Upper lobe of left lung (tissue), 6 donors: ENCODE measurements around the gene GSTA2. TPM values are rescaled to one million over a fixed set of nuclear protein-coding genes. Genes with fewer than 3 reads are reported as not detected.
"Not testable (repeated sequence)": the region's sequence is repeated elsewhere in the genome, so short reads cannot be mapped to it uniquely, and the experiment has no call there.

Source experiments
- ATAC-seq, 2 donors: fragments of 200-7000 bp; cut with Tn5 transposase; one replicate each; pipeline ENCODE4 v1.9.1; 2022; ENCODE audit warnings: mild to moderate bottlenecking in 2 of 2, moderate library complexity in 2 of 2; ENCODE audit not compliant: low FRiP score in 2 of 2
- DNase-seq, 2 donors: peaks; one replicate each; pipeline ENCODE4 v3.0.0-alpha.2; 2019 to 2020
- H3K27ac ChIP-seq, 4 donors: fragments of 200-600 bp; sonication (generic); one replicate each; pipeline ENCODE4 v1.5.1; 2016 to 2019
- H3K27me3 ChIP-seq, 4 donors: fragments of 200-600 bp; sonication (generic); one replicate each; pipeline ENCODE4 v1.5.1; 2017 to 2019
- H3K36me3 ChIP-seq, 4 donors: fragments of 200-600 bp; sonication (generic); one replicate each; pipeline ENCODE4 v1.5.1; 2016 to 2019
- H3K4me1 ChIP-seq, 4 donors: fragments of 200-600 bp; sonication (generic); one replicate each; pipeline ENCODE4 v1.5.1; 2018 to 2019
- H3K4me3 ChIP-seq, 4 donors: fragments of 200-600 bp; sonication (generic); one replicate each; pipeline ENCODE4 v1.5.1; 2017 to 2019; ENCODE audit warnings: mild to moderate bottlenecking in 2 of 4, moderate library complexity in 1 of 4
- H3K9me3 ChIP-seq, 4 donors: fragments of 200-600 bp; sonication (generic); one replicate each; pipeline ENCODE4 v1.5.1; 2018 to 2019
- CTCF ChIP-seq, 6 experiments: fragments of 450-650 bp in 4 of 6; fragments of 200-600 bp in 2 of 6; sonication (generic) in 2 of 6; IDR thresholded peaks; one replicate each; pipeline ENCODE4 v1.5.1; 2016 to 2019; ENCODE audit warnings: antibody characterized with exemption in 6 of 6
- EP300 ChIP-seq, 4 donors: sonication (generic); formaldehyde crosslinking; IDR thresholded peaks; one replicate each; pipeline ENCODE4 v1.5.1; 2017; ENCODE audit warnings: antibody characterized with exemption in 4 of 4, control low read depth in 2 of 4
- POLR2A ChIP-seq, 4 donors: fragments of 450-650 bp; IDR thresholded peaks; one replicate each; pipeline ENCODE4 v1.5.1; 2016 to 2017; ENCODE audit warnings: antibody characterized with exemption in 4 of 4, mild to moderate bottlenecking in 2 of 4
- POLR2AphosphoS5 ChIP-seq, 2 donors: sonication (generic); formaldehyde crosslinking; IDR thresholded peaks; one replicate each; pipeline ENCODE4 v1.5.1; 2017; ENCODE audit warnings: antibody characterized with exemption in 2 of 2
- WGBS, 2 donors: methylation state at CpG; one replicate each; pipeline ENCODE4 v1.1.5; 2017 to 2018; 5-methylcytosine and 5-hydroxymethylcytosine counted together
- total RNA-seq, 6 donors: library from RNA; depleted of rRNA in 4 of 6; stranded (reverse); fragments of >200 nt in 4 of 6; gene quantifications; one replicate each; pipeline versions ENCODE4 v1.1.0 to v1.2.1, GENCODE V29; 2016 to 2021
- donor health status: DM: no; HTN: no; CAD: no; lungs with moderate emphysema.
- donor health status: DM: no; HTN: yes; CAD: no; lungs with severe emphysema.

GSTA2 gene
- total RNA-seq, 6 donors from 2014 or later = 0.40 to 35.8 (median 1.6) TPM; not detected in 2

DNA sequence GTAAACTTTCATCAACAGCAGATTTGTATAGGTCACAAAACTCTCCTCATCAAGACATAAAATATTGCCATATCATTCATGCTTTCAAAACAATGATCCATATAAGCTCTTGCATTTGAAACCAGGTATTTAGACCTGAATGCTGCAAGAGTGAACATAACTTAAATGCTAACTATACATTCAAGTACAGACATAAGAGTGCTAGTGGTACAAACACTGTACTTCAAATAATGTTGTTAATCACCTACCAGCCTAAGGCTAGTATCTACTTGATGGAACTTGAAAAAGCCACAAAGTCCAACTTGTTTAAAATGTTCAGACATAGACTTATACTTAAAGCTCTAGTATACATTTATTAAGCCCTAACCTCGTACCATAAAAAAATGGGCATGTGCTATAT is 16.0 kb upstream of the GSTA2 start:
- no peaks in the 10 kb centered on the region for H3K4me1 ChIP-seq
- H3K4me3 ChIP-seq = no peak overlapping the region
- no peaks in the 10 kb centered on the region for H3K27me3 ChIP-seq
- WGBS, 2 donors = 38 to 59% methylated on average over 1 of the region's 1 CpG
- no peaks in the 10 kb centered on the region for H3K9me3 ChIP-seq
- no peak for DNase-seq
- ATAC-seq = no peak
- no peaks in the 10 kb centered on the region for H3K36me3 ChIP-seq
- no peak overlapping the region for H3K27ac ChIP-seq
- TF ChIP-seq POLR2A (IDR thresholded peaks at IDR 0.05) = no peak
- no peak for TF ChIP-seq CTCF (IDR thresholded peaks at IDR 0.05)
- no peak for TF ChIP-seq POLR2AphosphoS5 (IDR thresholded peaks at IDR 0.05)
- no peak for TF ChIP-seq EP300 (IDR thresholded peaks at IDR 0.05)

- 81 to 89% methylated on average over 7 to 9 of the region's 9 CpGs for WGBS, 2 donors
These were observed 13.6 kb upstream of the GSTA2 start for GRCh38 chr6:52776711-52777351.

DNA sequence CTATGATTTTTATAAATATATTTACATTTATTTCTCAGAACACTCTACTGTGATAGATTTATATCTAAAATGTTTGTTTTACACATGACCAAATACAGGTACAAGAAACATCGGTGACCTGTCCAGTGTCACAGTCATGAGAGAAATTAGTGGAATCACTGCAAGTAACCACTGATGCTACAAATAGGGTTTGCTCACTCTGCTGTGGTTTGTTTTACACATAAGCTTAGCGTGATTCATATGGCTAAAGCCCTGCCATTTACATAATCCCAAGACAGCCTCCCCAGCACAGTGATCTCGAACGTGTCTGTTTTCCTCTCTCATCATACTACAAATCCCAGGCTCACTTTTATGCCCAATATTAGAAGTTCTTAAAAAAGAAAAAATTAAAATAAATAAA is 6.1 kb upstream of the GSTA2 start:
- H3K27me3 ChIP-seq, H3K36me3 ChIP-seq, H3K4me1 ChIP-seq, ATAC-seq, H3K27ac ChIP-seq, DNase-seq, H3K4me3 ChIP-seq, H3K9me3 ChIP-seq: not testable (repeated sequence)
- 77 to 83% methylated on average over 4 of the region's 4 CpGs for WGBS, 2 donors

More at GRCh38 chr6:52776711-52777351, 13.6 kb upstream of the GSTA2 start:
- H3K4me3 ChIP-seq, ATAC-seq, H3K27me3 ChIP-seq, H3K4me1 ChIP-seq, H3K9me3 ChIP-seq, H3K27ac ChIP-seq, H3K36me3 ChIP-seq: not testable (repeated sequence)
- DNase-seq = peak in 1 of 2 donors; percentile 47

DNA sequence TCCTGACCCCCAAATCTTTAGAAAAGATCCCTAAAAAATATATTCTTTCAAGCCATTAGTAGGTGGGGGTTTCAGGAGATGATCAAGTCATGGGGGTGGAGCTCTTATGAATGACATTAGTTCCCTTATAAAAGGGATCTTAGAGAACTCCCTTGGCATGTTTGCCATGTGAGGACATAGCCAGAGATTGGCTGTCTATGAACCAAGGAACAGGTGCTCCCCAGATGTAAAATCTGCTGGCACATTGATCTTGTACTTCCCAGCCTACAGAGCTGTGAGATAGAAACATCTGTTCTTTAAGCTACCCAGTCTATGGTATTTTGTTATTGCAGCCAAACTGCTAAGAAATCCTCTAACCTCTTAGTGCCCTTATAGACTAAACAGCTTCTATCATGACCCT is 4.4 kb upstream of the GSTA2 start:
- not testable (repeated sequence) for H3K9me3 ChIP-seq, H3K36me3 ChIP-seq, H3K4me1 ChIP-seq, DNase-seq, ATAC-seq, H3K27me3 ChIP-seq, H3K4me3 ChIP-seq, H3K27ac ChIP-seq

DNA sequence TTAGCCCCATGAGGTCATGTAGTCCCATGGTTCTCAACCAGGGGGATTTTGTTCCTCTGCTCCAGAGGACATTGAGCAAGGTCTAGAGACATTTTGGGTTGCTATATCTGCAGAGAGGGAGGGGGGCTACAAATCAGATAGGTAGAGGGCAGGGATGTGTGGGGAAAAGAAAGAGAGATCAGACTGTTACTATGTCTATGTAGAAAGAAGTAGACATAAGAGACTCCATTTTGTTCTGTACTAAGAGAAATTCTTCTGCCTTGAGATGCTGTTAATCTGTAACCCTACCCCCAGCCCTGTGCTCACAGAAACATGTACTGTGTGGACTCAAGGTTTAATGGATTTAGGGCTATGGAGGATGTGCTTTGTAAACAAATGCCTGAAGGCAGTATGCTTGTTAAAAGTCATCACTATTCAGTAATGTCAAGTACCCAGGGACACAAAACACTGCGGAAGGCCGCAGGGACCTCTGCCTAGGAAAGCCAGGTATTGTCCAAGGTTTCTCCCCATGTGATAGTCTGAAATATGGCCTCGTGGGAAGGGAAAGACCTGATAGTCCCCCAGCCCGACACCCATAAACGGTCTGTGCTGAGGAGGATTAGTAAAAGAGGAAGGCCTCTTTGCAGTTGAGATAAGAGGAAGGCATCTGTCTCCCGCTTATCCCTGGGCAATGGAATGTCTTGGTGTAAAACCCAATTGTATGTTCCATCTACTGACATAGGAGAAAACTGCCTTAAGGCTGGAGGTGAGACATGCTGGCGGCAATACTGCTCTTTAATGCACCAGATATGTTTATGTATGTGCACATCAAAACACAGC is 1.4 kb downstream of the GSTA2 start:
- not testable (repeated sequence) for H3K27me3 ChIP-seq, DNase-seq, H3K36me3 ChIP-seq, ATAC-seq, H3K4me3 ChIP-seq, H3K4me1 ChIP-seq, H3K9me3 ChIP-seq, H3K27ac ChIP-seq
- WGBS, 2 donors = 74 to 76% methylated on average over 7 of the region's 7 CpGs

DNA sequence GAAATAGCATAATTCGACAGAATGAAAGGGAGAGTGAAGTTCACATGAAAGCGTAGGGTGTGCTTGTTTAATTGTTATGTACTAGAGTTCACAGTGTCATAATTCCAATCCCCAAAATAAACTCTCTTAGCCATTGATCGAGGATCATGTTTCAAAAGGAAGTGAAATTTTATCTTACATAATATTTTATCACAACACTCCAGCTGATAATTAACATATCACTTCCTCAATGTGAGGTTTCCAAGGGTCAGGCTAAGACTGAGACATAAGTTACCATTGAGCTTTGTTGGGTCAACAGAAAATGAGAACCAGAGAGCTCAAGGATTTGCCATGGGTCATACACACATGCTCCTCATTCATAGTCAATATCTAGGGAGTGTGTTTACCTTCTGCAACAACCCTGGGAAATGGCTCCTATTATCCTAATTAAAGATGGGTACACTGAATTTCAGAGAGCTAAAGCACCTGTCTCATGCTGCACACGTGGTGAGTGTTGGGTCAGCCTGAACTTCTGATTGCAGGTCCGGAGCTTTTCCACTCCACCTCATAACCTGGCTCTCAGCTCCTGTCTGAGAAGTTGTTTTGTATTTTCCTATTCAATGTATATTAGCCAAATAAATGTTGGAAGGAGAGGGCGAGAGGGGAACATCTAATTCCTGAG is 3.0 kb downstream of the GSTA2 start:
- WGBS, 2 donors = 43 to 65% methylated on average over 6 of the region's 6 CpGs
- Histone ChIP-seq H3K27ac (no peak overlapping the region), H3K4me1 (no peaks in the 10 kb centered on the region), H3K9me3 (no peaks in the 10 kb centered on the region), H3K36me3 (no peaks in the 10 kb centered on the region), H3K4me3 (no peak overlapping the region), H3K27me3 (no peaks in the 10 kb centered on the region)
- DNase-seq (no peak), ATAC-seq (peak in 1 of 2 donors; percentile 49)
- TF ChIP-seq CTCF (IDR thresholded peaks at IDR 0.05) = no peak
- no peak for TF ChIP-seq EP300 (IDR thresholded peaks at IDR 0.05)
- no peak for TF ChIP-seq POLR2A (IDR thresholded peaks at IDR 0.05)
- TF ChIP-seq POLR2AphosphoS5 (IDR thresholded peaks at IDR 0.05) = no peak
